ENCODE data around the gene PPP1R11. TPM values are rescaled to one million over a fixed set of nuclear protein-coding genes. Genes with fewer than 3 reads are reported as not detected.

The PPP1R11 gene
- total and polyA plus RNA-seq, 2 of the 13 experiments (the other 11 are each of a cell fraction or from before 2014, with no cell fraction given): 32.1 to 58.9 TPM

- TF ChIP-seq ZNF510 (CRISPR knock-in tag; IDR thresholded peaks at IDR 0.05; ENCODE audit: low read depth): no peak
- TF ChIP-seq RFX5 (IDR thresholded peaks at IDR 0.05; ENCODE audit: low read depth, low read length): no peak
- no peak for TF ChIP-seq ZNF747 (CRISPR knock-in tag; IDR thresholded peaks at IDR 0.05; ENCODE audit: borderline replicate concordance)
- TF ChIP-seq THAP11 (CRISPR knock-in tag; IDR thresholded peaks at IDR 0.05): peak; percentile 64
- no peak for TF ChIP-seq TOE1 (CRISPR knock-in tag; IDR thresholded peaks at IDR 0.05)
- no peak for TF ChIP-seq KLF13 (CRISPR knock-in tag; IDR thresholded peaks at IDR 0.05)
- no peak for TF ChIP-seq NFIB (CRISPR knock-in tag; IDR thresholded peaks at IDR 0.05; ENCODE audit: borderline replicate concordance)
- TF ChIP-seq KAT7 (CRISPR knock-in tag; IDR thresholded peaks at IDR 0.05; ENCODE audit: borderline replicate concordance): peak; percentile 70; the same call in 1 of the 2 replicates
- no peak for TF ChIP-seq ZNF274 (CRISPR knock-in tag; IDR thresholded peaks at IDR 0.05)
- TF ChIP-seq SNRNP70 (IDR thresholded peaks at IDR 0.05; ENCODE audit: low read depth, low read length): no peak
- TF ChIP-seq REXO4 (CRISPR knock-in tag; IDR thresholded peaks at IDR 0.05; ENCODE audit: borderline replicate concordance): no peak
- TF ChIP-seq SOX6 (IDR thresholded peaks at IDR 0.05): no peak
- TF ChIP-seq SOX6 (CRISPR knock-in tag; IDR thresholded peaks at IDR 0.05): peak; percentile 62
- TF ChIP-seq ZNF317 (CRISPR knock-in tag; IDR thresholded peaks at IDR 0.05): 0 out of 2 replicates have a peak, but pooled peaks have one; percentile 32
- TF ChIP-seq ZNF362 (CRISPR knock-in tag; IDR thresholded peaks at IDR 0.05; ENCODE audit: borderline replicate concordance): no peak; the same call in 1 of the 2 replicates
- no peak for TF ChIP-seq TRIM24 (CRISPR knock-in tag; IDR thresholded peaks at IDR 0.05)
- TF ChIP-seq SATB2 (CRISPR knock-in tag; IDR thresholded peaks at IDR 0.05): no peak
- no peak for TF ChIP-seq NFRKB (IDR thresholded peaks at IDR 0.05)
- TF ChIP-seq NRL (CRISPR knock-in tag; IDR thresholded peaks at IDR 0.05; ENCODE audit: borderline replicate concordance): no peak
- no peak for TF ChIP-seq TGIF2 (CRISPR knock-in tag; IDR thresholded peaks at IDR 0.05)
- TF ChIP-seq ZSCAN31 (CRISPR knock-in tag; IDR thresholded peaks at IDR 0.05; ENCODE audit: low read depth): 0 out of 2 replicates have a peak, but pooled peaks have one; percentile 54
- no peak for TF ChIP-seq MAFF (IDR thresholded peaks at IDR 0.05; ENCODE audit: low read depth, low read length)
- peak; percentile 91; the same call in 1 of the 2 replicates for TF ChIP-seq ZNF580 (CRISPR knock-in tag; IDR thresholded peaks at IDR 0.05; ENCODE audit: borderline replicate concordance, low read depth)
- 0 out of 2 replicates have a peak, but pooled peaks have one; percentile 1 for TF ChIP-seq USF2 (IDR thresholded peaks at IDR 0.05; ENCODE audit: low read depth, low read length)
- TF ChIP-seq USF2 (CRISPR knock-in tag; IDR thresholded peaks at IDR 0.05; ENCODE audit: borderline replicate concordance): no peak
- no peak for TF ChIP-seq CHD4 (IDR thresholded peaks at IDR 0.05; ENCODE audit: borderline replicate concordance, low read length)
- TF ChIP-seq ZNF17 (CRISPR knock-in tag; IDR thresholded peaks at IDR 0.05): no peak
Observed at GRCh38 chr6:30102970-30103871, 36.2 kb downstream of the PPP1R11 start (continued).
